ENCODE results near the gene CEP70.
"Not testable (repeated sequence)": the region's sequence is repeated elsewhere in the genome, so short reads cannot be mapped to it uniquely, and the experiment has no call there.

Gene CEP70

DNA sequence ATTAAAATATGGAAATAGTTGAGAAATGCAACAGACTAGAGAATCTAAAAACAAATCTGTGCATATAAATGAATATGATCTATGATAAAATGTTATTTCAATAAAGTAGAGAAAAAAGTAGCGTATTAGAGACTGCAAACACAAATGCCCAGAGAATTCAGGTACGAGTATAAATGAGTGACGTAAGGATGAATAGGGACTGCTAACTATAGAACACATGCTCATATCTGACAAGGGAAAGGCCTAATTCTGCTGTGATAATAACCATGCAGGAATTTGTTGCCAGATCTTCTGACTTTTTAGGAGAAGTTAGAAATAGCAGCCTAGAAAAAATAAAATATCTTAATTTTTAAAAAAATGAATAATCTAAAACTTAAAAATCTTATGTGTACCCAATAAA is 86.5 kb downstream of the CEP70 start:
- DNase-seq, result no peak

DNA sequence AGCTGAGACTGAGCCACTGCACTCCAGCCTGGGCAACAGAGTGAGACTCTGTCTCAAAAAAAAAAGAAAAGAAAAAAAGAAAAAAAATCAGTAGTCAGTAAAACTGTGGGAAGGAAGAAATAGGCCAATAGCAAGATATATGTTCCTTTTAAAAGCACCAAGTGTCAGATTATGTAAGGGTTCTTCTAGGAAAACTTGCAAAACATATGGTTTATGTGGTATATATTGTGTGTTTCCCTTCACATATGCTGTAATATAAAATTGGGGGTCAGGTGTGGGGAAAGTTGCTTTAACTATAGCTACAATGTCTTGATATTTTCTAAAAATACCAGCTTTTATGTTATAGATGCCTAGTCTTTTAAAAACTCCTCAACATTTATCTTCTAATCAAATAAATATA is 95.1 kb downstream of the CEP70 start:
- DNase-seq, result peak; percentile 60 to 70

- no peak for DNase-seq
These were observed 96.2 kb downstream of the CEP70 start for GRCh38 chr3:138497851-138498250.

DNA sequence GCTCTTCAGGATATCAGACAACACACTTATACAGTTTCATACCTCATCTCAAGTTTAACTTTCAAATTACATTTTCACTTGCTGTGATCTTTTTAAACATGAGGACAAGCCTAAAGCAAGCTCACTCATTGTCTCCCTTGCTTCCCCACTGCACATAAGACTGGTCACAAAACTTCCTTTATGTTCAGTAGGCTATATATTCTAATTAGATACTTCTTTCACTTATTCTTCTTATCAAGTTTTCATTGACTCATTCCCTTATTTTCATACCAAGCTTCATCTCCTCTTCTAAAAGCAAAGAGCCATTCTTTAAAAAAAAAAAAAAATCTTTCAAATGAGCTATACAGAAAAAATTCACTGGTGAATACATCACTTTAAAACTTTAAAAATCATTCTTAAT is 97.0 kb downstream of the CEP70 start:
- no peak for DNase-seq

DNA sequence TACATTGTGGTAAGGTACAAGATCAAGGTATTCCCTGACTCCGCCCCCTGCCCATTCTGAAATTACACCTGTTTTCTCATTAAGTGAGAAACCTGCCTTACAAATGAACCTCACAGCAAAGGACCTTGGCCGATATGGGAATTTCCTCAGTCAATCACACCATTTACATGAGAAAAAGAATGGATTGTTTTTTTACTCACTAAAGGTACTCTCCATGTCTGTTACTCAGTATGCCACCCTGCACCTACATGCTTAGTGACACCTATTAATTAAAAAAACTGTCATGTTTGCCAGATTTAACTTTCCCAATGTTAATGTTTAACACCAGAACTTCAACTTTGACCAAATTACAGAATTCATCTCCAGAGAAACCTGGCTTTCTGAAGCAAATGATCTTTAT is 97.6 kb downstream of the CEP70 start:
- DNase-seq, result no peak

DNA sequence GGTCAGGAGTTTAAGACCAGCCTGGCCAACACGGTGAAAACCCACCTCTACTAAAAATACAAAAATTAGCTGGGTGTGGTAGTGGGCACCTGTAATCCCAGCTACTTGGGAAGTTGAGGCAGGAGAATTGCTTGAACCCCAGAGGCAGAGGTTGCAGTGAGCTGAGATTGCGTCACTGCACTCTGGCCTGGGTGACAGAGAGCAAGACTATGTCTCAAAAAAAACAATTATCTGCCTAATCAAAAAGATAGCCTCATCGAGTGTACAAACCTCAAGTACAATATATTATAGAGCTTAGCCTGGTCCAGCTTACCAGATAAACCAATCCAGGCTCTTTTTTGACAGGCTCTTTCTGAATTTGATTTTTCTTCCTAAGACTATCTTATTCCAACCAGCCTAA is 98.4 kb downstream of the CEP70 start:
- DNase-seq, result not testable (repeated sequence)

DNA sequence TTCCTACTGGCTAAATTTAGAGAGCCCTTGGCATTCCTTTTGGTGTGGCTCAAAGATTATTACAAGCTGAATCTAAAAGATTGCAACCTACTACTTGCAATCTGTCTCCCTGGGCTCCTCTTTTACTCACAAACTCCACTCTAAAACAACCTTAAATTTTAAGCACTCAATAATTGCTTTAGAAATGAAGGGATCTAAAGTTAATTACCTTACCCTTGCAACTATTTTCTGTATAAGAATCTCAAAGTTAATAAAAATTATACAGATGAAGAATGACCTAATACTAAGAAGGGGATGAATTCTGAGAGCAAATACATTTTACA is 99.5 kb downstream of the CEP70 start:
- no peak for DNase-seq

- peak; percentile 93 to 96 for DNase-seq
These were observed 100.1 kb downstream of the CEP70 start for GRCh38 chr3:138493804-138494606.

- DNase-seq, result no peak
These were observed 100.9 kb downstream of the CEP70 start for GRCh38 chr3:138492980-138493675.

- no peak for DNase-seq
These were observed 102.1 kb downstream of the CEP70 start for GRCh38 chr3:138491971-138492370.

DNA sequence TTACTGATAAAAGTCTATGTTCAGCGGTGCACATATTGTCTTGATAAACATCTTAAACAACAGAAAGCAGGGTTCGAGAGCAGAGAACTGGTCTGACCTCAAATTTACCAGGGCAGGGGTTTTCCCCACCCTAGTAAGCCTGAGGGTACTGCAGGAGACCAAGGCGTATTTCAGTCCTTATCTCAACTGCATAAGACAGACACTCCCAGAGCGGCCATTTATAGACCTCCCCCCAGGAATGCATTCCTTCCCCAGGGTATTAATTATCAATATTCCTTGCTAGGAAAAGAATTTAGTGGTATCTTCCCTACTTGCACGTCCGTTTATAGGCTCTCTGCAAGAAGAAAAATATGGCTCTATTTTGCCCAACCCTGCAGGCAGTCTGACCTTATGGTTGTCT is 107.5 kb downstream of the CEP70 start:
- not testable (repeated sequence) for DNase-seq

DNA sequence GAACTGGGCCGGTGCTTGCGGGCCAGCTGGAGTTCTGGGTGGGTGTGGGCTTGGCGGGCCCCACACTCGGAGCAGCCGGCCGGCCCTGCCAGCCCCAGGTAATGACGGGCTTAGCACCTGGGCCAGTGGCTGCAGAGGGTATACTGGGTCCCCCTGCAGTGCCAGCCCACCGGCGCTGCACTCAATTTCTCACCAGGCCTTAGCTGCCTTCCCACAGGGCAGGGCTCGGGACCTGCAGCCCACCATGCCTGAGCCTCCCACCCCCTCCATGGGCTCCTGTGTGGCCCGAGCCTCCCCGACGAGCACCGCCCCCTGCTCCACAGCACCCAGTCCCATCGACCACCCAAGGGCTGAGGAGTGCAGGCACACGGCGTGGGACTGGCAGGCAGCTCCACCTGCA is 109.4 kb downstream of the CEP70 start:
- not testable (repeated sequence) for DNase-seq

DNA sequence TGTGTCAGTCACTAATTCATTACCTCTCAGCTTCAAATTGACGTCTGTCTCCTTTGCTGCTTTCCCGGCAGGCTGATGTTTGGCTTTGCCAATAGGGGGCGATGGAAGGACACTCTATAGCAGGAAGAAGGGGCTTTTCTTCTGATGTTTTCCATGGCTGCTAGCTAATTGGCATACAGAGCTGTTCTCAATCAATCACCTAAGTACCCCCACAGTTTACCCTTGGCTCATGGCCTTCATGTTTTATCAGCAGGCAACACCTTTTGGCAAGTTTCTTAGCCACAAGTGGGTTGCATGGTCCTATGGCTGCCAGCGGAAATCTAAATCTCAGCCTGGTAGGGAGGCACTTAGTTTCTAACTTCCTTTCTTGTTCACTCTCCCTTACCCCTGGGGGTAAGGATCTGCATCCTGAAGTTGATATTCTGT is 114.6 kb downstream of the CEP70 start:
- DNase-seq, result peak; percentile 71 to 80

- no peak for DNase-seq
These were observed 116.3 kb downstream of the CEP70 start for GRCh38 chr3:138477801-138478200.

GRCh38 chr3:138477120-138477519 is 116.9 kb downstream of the CEP70 start:
- no peak for DNase-seq

GRCh38 chr3:138476526-138476925 is 117.5 kb downstream of the CEP70 start:
- no peak for DNase-seq

- DNase-seq, result no peak
These were observed 119.9 kb downstream of the CEP70 start for GRCh38 chr3:138474163-138474562.

DNA sequence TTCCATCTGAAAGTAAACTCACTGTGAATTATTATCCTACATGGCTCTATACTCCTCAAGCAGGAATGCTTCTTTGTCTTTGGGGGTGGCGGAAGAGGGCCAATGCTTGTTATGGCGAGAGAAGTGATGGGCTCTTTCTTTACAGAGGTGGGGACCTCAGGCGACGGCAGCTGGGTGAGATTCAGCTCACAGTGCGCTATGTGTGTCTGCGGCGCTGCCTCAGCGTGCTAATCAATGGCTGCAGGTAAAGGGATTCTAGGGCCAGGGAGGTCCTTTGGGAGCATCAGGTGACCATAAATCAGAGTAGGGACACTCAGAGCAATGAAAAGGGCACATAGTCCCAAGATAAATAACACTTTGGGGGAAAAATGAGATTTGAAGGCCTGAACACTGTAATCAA is 120.7 kb downstream of the CEP70 start:
- no peak for DNase-seq

DNA sequence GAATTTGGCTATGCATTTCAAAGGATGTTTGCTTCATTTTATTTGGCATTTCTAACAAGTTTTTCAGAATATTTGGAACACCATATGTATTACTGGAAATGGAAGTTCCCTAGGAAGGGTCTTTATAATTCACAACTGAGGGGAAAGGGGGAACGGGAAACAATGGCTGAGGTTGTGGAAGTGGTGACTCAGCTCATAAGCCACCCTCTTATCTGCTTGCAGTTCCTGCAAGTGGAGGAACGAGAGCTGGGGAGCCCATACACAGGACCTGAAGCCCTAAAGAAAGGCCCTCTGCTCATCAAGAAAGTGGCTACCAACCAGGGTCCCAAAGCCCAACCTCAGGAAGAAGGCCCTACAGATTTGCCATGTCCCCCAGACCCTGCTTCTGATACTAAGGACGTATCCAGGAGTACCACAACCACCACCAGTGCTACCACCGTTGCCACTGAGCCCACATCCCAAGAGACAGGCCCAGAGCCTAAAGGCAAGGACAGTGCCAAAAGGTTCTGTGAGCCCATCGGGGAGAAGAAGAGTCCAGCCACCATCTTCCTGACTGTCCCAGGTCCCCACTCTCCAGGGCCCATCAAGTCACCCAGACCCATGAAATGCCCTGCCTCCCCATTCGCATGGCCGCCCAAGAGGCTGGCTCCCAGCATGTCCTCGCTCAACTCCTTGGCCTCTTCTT is 121.8 kb downstream of the CEP70 start:
- no peak for DNase-seq

- DNase-seq, result no peak
These were observed 122.6 kb downstream of the CEP70 start for GRCh38 chr3:138471481-138471880.

GRCh38 chr3:138470687-138471086 is 123.4 kb downstream of the CEP70 start:
- no peak for DNase-seq

- DNase-seq, result no peak
These were observed 124.2 kb downstream of the CEP70 start for GRCh38 chr3:138469874-138470273.

DNA sequence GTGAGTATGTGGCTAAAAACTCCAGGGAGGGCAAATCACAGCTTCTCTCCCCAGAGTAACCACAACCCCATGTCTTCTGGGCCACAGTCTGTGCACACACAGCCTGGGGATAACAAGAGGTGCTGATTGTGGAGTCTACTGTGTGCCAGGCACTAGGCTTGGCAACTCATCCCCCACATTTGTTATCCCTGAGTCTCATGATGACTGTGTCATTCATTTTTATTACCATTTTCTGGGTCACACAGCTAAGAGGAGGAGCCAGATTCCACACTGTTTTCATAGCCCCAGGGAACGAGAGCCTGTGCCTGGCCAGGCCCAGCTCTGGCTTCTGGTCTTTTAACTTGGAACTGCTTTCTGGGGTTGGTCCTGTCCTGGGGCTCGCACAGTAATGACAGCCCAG is 125.2 kb downstream of the CEP70 start:
- DNase-seq, result no peak

DNA sequence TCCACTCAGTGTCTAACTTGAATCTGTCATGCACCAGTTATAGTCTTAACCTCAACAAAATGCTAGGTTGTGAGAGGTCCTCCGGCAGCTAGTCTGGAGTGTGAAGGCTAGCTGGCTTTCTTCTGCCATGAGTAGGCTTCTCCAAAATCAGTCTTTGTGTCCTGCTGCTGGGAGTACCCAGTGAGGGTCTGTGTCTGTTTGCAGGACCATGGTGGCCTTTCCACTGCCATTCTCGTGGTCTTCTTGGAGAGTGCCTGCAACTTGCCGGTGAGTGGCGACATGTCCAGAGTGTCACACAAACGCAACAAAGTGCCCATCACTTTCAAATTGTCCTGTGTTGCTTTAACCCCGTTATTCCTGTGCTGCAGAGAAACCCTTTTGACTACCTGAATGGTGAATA is 125.6 kb downstream of the CEP70 start:
- no peak for DNase-seq
